Fibroblast of skin of back (primary cell): ENCODE data around the gene LEMD3.

ENCODE experiments used
- DNase-seq: peaks from one replicate; pipeline ENCODE4 v3.0.0-alpha.2; 2013

Gene LEMD3

DNA sequence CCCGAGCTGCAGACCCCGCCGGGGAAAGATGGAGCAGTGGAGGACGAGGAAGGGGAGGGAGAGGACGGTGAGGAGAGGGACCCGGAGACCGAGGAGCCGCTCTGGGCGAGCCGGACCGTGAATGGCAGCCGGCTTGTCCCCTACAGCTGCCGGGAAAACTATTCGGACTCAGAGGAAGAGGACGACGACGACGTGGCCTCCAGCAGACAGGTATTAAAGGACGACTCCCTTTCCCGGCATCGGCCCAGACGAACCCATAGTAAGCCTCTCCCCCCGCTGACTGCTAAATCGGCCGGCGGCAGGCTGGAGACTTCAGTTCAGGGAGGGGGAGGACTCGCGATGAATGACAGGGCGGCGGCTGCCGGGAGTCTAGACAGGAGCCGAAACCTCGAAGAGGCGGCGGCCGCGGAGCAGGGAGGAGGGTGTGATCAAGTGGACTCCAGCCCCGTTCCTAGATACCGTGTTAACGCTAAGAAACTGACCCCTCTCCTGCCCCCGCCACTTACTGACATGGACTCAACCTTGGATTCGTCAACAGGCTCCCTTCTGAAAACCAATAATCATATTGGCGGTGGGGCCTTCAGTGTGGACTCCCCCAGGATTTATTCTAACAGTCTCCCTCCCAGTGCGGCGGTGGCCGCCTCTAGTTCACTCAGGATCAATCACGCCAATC is 962 bp downstream of the LEMD3 start:
- DNase-seq, result peak; percentile 64

- no peak for DNase-seq
Observed at GRCh38 chr12:65171073-65171472, 1.7 kb downstream of the LEMD3 start.

- DNase-seq, result no peak
Observed at GRCh38 chr12:65171870-65172269, 2.5 kb downstream of the LEMD3 start.

- DNase-seq, result no peak
Observed at GRCh38 chr12:65175385-65175784, 6.0 kb downstream of the LEMD3 start.

- no peak for DNase-seq
Observed at GRCh38 chr12:65182012-65182739, 12.8 kb downstream of the LEMD3 start.

DNA sequence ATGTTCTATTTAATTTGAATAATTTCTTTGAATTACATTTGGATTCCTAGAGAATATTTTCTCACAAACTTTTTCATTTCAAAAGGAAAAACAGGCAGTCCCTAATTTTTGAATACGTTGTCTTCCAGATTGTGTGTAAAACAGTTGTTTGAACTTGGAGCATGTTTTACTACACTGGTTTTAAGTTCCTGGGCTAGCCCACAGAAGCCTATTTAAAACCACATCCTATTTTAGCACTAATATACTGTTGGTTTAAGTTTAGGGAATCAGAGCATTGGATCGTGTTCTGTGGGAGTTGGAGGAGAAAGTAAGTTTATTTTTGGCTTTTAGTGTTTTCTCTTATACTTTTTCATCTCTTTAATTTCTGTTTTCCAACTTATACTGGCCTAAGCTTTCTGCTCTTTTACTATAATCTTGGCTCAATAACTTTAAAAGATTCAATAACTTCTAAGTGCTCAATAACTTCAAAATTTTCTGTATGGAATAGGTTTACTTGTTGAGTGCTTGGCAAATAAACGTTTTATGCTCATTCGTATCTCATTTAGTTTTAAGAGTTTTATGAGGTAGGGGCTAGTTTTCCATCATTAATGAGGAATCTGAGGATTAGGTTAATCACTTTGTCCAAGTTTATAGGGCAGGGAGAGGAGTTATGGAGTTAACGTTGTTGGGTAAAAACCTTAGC is 14.9 kb downstream of the LEMD3 start:
- DNase-seq, result no peak

GRCh38 chr12:65184858-65185229 is 15.5 kb downstream of the LEMD3 start:
- no peak for DNase-seq

GRCh38 chr12:65187665-65188064 is 18.3 kb downstream of the LEMD3 start:
- DNase-seq, result no peak

DNA sequence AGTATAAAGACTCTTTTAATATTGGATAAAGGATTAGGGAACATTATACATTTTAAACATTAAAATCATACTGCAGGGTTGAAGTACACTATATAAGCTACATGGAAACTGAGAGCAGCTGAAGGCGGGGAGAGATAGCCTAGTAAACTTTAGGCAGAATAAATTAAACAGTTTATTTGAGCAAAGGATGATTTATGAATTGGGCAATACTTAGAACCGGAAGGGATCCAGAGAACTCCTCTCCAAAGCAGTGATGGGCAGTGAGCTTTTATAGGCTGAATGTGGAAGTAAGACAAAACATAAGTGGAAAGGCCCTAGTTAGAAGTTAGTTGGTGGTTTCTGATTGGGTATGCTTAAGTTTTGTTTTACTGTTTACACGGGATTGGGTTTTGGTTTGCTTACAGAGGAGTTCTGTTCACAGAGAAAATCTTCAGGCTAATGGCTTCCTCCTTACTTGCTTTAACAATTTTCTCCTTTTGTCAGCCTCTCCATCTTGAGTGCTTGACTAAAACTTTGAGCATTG is 18.9 kb downstream of the LEMD3 start:
- no peak for DNase-seq

DNA sequence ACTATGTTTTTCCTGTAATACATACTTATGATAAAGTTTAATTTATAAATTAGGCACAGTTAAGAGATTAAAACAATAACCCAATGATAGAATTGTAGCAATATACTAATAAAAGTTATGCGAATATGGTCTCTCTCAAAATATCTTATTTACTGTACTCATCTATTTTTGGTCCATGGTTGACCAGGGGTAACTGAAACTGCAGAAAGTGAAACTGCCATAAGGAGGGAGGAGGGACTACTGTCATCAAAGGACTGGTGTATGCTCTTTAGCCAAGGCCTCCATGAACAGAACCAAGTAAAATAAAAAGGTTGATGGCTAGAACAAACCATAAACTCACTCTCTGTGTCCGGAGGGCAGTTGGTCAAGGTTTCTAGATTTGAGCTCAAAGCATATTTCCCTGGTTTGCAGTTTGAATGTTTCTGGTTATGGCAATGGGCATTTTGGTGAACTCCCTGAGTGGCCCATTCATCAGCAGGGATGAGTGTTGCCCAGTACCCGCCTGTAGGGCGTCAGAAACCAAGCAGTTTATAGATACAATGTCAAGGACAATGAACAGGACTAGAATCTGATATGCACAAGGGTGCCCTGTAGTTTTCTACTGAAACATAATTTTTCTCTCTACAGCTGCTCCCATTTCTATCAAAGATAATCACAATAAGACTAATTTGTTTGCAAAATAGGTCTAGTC is 19.8 kb downstream of the LEMD3 start:
- no peak for DNase-seq

DNA sequence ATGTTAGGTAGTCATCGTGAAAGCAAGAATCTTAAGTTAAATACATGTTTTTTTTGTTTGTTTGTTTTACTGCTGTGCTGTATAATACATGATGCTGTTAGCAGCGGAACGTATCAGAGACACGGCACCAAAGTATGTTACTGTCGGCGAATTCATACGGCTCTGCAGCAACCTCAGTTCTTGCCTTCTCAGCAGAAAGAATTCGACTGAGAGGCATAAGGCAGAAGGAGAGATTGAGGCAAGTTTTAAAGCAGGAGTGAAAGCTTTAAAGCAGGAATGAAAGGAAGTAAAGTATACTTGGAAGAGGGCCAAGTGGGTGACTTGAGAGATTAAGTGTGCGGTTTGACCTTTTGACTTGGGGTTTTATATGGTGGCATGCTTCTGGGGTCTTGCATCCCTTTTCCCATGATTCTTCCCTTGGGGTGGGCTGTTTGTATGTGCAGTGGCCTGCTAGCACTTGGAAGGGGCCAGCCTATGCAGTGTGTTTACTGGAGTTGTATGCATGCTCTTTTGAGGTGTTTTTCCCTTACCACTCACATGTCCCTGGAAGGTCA is 23.7 kb downstream of the LEMD3 start:
- DNase-seq, result no peak

DNA sequence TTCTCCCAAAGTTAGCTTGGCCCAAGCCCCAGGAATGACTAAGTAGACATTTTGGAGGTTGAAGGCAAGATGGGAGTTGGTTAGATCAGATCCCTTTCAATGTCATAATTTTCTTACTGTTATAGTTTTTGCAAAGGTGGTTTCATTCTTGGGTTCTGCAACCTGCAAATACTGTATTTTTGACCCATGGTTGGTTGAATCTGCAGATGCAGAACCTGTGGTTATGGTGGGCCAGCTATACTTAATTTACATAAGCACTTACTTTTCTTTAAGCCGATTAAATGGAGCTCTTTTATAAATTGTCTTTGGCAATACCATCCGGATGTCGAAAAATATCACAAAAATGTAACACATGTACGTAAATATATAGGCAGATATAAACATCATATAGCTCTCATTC is 25.6 kb downstream of the LEMD3 start:
- no peak for DNase-seq

- peak; percentile 32 for DNase-seq
Observed at GRCh38 chr12:65195387-65196055, 26.1 kb downstream of the LEMD3 start.

DNA sequence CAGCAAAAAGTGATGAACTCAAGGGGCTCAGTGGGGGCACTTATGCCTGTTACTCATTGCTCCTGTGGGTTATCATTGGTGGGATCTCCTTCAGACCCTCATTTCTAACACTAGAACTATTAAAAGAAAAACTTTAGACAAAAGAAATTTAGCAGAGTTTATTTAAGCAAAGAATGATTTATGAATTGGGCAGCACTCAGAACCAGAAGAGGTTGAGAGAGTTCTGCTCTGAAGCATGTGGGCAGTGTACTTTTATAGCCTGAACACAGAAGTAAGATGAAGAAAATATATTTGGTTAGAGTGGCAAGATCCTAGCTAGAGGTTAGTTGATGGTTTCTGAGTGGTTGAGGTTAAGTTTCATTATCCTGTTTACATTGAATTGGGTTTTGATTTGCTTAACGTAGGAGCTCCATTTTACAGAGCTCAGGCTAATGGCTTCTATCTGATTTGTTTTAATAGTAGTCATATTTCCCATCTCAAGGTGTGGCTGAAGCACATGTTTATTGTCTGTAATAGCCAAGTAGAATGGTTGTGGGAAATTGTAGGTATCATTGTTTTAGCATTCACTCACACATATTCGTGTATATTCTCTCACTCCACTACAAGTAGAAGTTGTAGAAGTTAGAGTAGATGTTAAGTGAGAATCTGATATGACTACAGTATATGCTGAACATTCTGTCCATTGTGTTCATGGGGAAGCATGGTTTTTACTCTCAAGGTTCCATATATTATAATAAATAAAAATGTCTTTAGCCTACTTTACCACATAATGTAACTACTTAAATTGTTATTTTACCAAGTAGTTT is 27.6 kb downstream of the LEMD3 start:
- no peak for DNase-seq

DNA sequence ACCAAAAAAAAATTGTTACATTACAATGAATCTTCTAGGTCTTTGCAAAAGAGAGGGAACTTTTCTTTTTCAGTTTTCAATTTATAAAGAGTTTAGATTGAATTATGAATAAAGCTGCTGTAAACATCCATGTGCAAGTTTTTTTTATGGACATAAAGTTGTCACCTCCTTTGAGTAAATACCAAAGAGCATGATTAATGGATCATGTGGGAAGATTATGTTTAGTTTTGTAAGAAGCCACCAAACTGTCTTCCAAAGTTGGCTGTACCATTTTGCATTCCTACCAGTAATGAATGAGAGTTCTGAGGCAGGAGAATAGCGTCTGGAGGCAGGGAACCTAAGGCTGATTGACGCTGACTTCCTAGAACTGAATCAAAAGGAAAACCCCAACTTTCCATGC is 30.2 kb downstream of the LEMD3 start:
- peak; percentile 12 for DNase-seq

DNA sequence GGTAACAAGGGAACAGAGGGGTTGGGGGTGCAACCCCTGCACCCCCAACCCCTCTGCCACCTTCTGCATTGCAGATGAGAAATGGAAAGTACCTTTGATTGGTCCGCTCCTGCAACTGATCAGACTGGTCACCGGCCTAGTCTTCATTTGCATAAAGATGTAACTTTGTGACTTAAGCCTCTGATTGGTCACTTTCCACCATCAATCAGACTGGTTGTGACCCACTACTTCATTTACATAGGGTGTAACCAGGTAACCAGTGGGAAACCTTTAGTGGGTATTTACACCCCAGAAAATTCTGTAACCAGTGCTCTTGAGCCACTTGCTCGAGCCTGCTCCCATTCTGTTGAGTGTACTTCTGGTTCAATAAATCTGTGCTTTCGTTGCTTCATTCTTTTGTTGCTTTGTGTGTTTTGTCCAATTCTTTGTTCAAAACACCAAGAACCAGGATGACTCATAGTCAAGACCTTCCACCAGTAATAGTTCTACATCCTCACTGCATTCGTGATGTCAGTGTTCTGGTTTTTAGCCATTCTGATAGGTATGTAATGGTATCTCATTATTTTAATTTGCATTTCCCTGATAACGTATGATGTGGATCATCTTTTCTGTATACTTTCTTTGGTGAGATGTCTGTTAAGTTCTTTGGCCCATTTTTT is 30.8 kb downstream of the LEMD3 start:
- peak; percentile 25 for DNase-seq

DNA sequence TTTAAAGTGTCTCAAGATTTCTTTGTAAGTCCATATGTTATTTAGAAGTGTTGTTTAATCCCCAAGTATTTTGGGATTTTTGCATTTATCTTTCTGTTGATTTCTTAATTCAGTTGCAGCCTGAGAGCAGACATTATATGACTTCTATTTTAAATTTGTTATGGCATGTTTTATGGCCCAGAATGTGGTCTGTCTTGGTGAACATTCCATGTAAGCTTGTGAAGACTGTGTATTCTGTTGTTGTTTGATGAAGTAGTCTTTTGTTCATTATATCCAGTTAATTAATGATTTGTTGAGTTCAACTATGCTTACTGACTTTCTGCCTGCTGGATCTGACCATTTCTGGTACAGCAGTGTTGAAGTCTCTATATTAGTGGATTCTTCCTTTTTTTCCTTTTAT is 34.0 kb downstream of the LEMD3 start:
- DNase-seq, result no peak

- no peak for DNase-seq
Observed at GRCh38 chr12:65204886-65205525, 35.6 kb downstream of the LEMD3 start.

DNA sequence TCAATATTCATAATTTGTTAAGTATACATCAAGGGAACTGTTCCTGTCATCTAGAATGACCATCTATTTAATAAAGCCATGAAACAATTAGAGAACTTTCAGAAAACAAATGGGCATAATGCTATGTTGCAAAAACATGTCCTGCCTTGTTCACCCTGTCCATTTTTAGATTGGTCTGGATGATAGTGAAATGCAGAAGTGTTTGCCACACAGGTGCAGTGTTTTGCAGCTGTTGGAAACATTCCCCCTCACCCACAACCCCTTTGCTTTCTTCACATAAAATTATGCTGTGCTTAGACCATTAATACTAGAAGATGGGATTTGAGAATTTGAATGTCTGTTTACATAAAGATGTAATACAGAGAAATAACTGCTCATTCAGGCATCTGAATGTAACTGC is 36.5 kb downstream of the LEMD3 start:
- no peak for DNase-seq

DNA sequence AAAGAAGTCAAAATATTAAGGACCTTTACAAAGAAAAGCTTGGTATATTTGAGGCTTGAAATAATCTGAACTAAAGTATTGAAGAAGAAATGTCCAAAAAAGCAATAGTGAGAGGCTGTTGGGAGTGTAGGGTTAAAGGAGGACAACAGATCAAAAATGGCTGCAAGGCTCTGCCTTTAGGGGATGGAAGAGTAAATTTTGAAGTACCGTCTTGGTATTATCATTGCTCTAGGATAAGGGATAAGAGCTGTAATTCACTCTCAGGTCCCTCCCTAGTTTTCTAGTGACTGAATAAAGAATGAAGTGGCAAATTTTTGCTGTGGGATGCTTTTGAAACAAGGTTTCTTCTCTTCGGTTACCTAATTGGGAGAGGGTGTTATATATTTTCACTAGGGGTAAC is 38.7 kb downstream of the LEMD3 start:
- DNase-seq, result no peak
